SK-N-SH (cell line): ENCODE results near the gene ZNF23. TPM values are rescaled to one million over a fixed set of nuclear protein-coding genes. Genes with fewer than 3 reads are reported as not detected.

ENCODE experiments used
- CTCF ChIA-PET: fragments of 300-600, 350-600 bp; formaldehyde crosslinking; extraction: SDS; loops from one replicate; lab custom pipeline; 2021; lab: Yijun Ruan, JAX
- POLR2A ChIA-PET: fragments of 350-600 bp; sonication (Branson Sonifier 250); formaldehyde crosslinking; extraction: SDS; loops from one replicate; lab custom pipeline; 2020; ENCODE audit warnings: antibody characterized with exemption, inconsistent platforms; lab: Yijun Ruan, JAX
- DNase-seq: peaks from one replicate; pipeline ENCODE4 v3.0.0; 2012
- H2AFZ ChIP-seq: fragments of 200-600 bp; sonication (generic); 2 replicates; pipeline ENCODE4 v1.8.1; 2016; ENCODE audit warnings: antibody characterized with exemption, mild to moderate bottlenecking, low read depth
- H3F3A ChIP-seq: fragments of 200-600 bp; sonication (generic); replicated peaks from 2 replicates; pipeline ENCODE3; 2016; ENCODE audit warnings: antibody characterized with exemption, mild to moderate bottlenecking; ENCODE audit not compliant: insufficient read depth
- H3K27ac ChIP-seq, 2 experiments: fragments of 200-500 bp in 1 of 2; fragments of 200-600 bp in 1 of 2; sonication (Bioruptor generic) in 1 of 2; sonication (generic), shearing (Covaris generic) in 1 of 2; 2 replicates each; pipeline versions ENCODE4 v1.5.1 to v1.6.1; 2014 to 2016; ENCODE audit warnings: low read depth in 2 of 2, inconsistent platforms in 1 of 2, low read length in 1 of 2, mild to moderate bottlenecking in 1 of 2, mixed read lengths in 1 of 2
- H3K27me3 ChIP-seq: fragments of 200-600 bp; sonication (generic), shearing (Covaris generic); 2 replicates; pipeline ENCODE4 v1.6.1; 2016; ENCODE audit warnings: mixed run types; ENCODE audit not compliant: insufficient read depth
- H3K36me3 ChIP-seq, 2 experiments: fragments of 200-500 bp in 1 of 2; fragments of 200-600 bp in 1 of 2; sonication (Bioruptor generic) in 1 of 2; sonication (generic) in 1 of 2; replicated peaks in 1 of 2; 2 replicates each; pipeline versions ENCODE3 to v1.5.1; 2014 to 2016; ENCODE audit warnings: low read length in 1 of 2, mild to moderate bottlenecking in 1 of 2; ENCODE audit not compliant: insufficient read depth in 2 of 2, control insufficient read depth in 1 of 2
- H3K4me1 ChIP-seq, 2 experiments: fragments of 200-500 bp in 1 of 2; fragments of 200-600 bp in 1 of 2; sonication (Bioruptor generic) in 1 of 2; sonication (generic), shearing (Covaris generic) in 1 of 2; 2 replicates each; pipeline versions ENCODE4 v1.5.1 to v1.6.1; 2014 to 2016; ENCODE audit warnings: low read depth in 1 of 2, low read length in 1 of 2, mixed run types in 1 of 2; ENCODE audit not compliant: insufficient read depth in 2 of 2, control insufficient read depth in 1 of 2
- H3K4me2 ChIP-seq: fragments of 200-600 bp; sonication (generic), shearing (Covaris generic); 2 replicates; pipeline ENCODE4 v1.6.1; 2017; ENCODE audit warnings: mixed run types
- H3K4me3 ChIP-seq, 2 experiments: fragments of 200-500 bp in 1 of 2; fragments of 200-600 bp in 1 of 2; sonication (Bioruptor generic) in 1 of 2; sonication (generic), shearing (Covaris generic) in 1 of 2; 2 replicates each; pipeline versions ENCODE4 v1.5.1 to v1.8.1; 2014 to 2016; ENCODE audit warnings: low read depth in 2 of 2, inconsistent platforms in 1 of 2, low read length in 1 of 2, mild to moderate bottlenecking in 1 of 2, mixed read lengths in 1 of 2, moderate library complexity in 1 of 2
- H3K79me2 ChIP-seq: fragments of 200-600 bp; sonication (generic); 2 replicates; pipeline ENCODE4 v1.8.1; 2017; ENCODE audit warnings: mild to moderate bottlenecking; ENCODE audit not compliant: insufficient read depth
- H3K9ac ChIP-seq: fragments of 200-600 bp; sonication (generic); 2 replicates; pipeline ENCODE4 v1.6.1; 2017; ENCODE audit warnings: mixed run types
- H3K9me2 ChIP-seq: fragments of 200-600 bp; sonication (generic); 2 replicates; pipeline ENCODE4 v1.6.1; 2017; ENCODE audit warnings: mixed run types
- H3K9me3 ChIP-seq: fragments of 200-600 bp; sonication (generic); 2 replicates; pipeline ENCODE4 v1.6.1; 2017; ENCODE audit warnings: mixed run types, mild to moderate bottlenecking, moderate library complexity
- H4K20me1 ChIP-seq: fragments of 200-600 bp; sonication (generic); 2 replicates; pipeline ENCODE4 v1.6.1; 2017; ENCODE audit warnings: mild to moderate bottlenecking, mixed run types; ENCODE audit not compliant: insufficient read depth
- ELF1 ChIP-seq: IDR thresholded peaks from 2 replicates; pipeline ENCODE4 v1.4.0; 2012
- FOXJ3 ChIP-seq: sonication (generic); formaldehyde crosslinking; IDR thresholded peaks from 2 replicates; pipeline ENCODE4 v1.5.1; 2020; ENCODE audit warnings: mild to moderate bottlenecking, missing genetic modification reagents
- GABPA ChIP-seq: IDR thresholded peaks from 2 replicates; pipeline ENCODE4 v1.4.0; 2012; ENCODE audit warnings: low read depth, mild to moderate bottlenecking
- GATA2 ChIP-seq: sonication (generic); formaldehyde crosslinking; IDR thresholded peaks from 2 replicates; pipeline ENCODE4 v1.5.0; 2020; ENCODE audit warnings: mild to moderate bottlenecking, missing genetic modification reagents
- MEF2A ChIP-seq: IDR thresholded peaks from 2 replicates; pipeline ENCODE4 v1.4.0; 2012; ENCODE audit warnings: low read depth, borderline replicate concordance
- NRF1 ChIP-seq: IDR thresholded peaks from 2 replicates; pipeline ENCODE4 v1.6.1; 2012; ENCODE audit warnings: low read depth, mild to moderate bottlenecking, low read length
- RCOR1 ChIP-seq: fragments of 150-350 bp; IDR thresholded peaks from 2 replicates; pipeline ENCODE4 v1.6.1; 2017; ENCODE audit warnings: antibody characterized with exemption, low read length
- REST ChIP-seq: IDR thresholded peaks from 2 replicates; pipeline ENCODE4 v1.6.1; 2012; ENCODE audit warnings: mild to moderate bottlenecking, low read depth, low read length, moderate library complexity
- SIN3A ChIP-seq: IDR thresholded peaks from 2 replicates; pipeline ENCODE4 v1.6.1; 2012; ENCODE audit warnings: low read depth, mild to moderate bottlenecking, low read length, moderate library complexity, borderline replicate concordance
- SMC3 ChIP-seq: IDR thresholded peaks from 2 replicates; pipeline ENCODE4 v1.6.1; 2012; ENCODE audit warnings: low read depth, low read length, improper control_type of control experiment
- TCF12 ChIP-seq: IDR thresholded peaks from 2 replicates; pipeline ENCODE4 v1.4.0; 2012
- USF2 ChIP-seq: fragments of 150-350 bp; IDR thresholded peaks from 2 replicates; pipeline ENCODE4 v1.6.1; 2017; ENCODE audit warnings: antibody characterized with exemption, low read length, low read depth, borderline replicate concordance
- YY1 ChIP-seq: IDR thresholded peaks from 2 replicates; pipeline ENCODE4 v1.4.0; 2012; ENCODE audit warnings: low read depth, mild to moderate bottlenecking
- ZBTB33 ChIP-seq: IDR thresholded peaks from 2 replicates; pipeline ENCODE4 v1.4.0; 2012; ENCODE audit warnings: low read depth, borderline replicate concordance
- WGBS: methylation state at CpG from one replicate; pipeline ENCODE4 v1.1.6; 2017; ENCODE audit warnings: low lambda C conversion rate; 5-methylcytosine and 5-hydroxymethylcytosine counted together
- polyA plus RNA-seq, 3 experiments: library from polyadenylated mRNA; depleted of rRNA; stranded (reverse); fragments of >200 nt; gene quantifications; 2 replicates each; pipeline ENCODE4 v1.2.3, GENCODE V29; 2012
- TF ChIP-seq, protein P1 (sequence below): IDR thresholded peaks from 2 replicates; pipeline ENCODE4 v1.4.0; 2012; ENCODE audit warnings: low read depth
- TF ChIP-seq, protein P2 (sequence below): IDR thresholded peaks from 2 replicates; pipeline ENCODE4 v1.4.0; 2012; ENCODE audit warnings: low read depth, borderline replicate concordance

The ZNF23 gene
- polyA plus RNA-seq, 1 of the 3 experiments (the other 2 are of a cell fraction), result 7.3 TPM

DNA sequence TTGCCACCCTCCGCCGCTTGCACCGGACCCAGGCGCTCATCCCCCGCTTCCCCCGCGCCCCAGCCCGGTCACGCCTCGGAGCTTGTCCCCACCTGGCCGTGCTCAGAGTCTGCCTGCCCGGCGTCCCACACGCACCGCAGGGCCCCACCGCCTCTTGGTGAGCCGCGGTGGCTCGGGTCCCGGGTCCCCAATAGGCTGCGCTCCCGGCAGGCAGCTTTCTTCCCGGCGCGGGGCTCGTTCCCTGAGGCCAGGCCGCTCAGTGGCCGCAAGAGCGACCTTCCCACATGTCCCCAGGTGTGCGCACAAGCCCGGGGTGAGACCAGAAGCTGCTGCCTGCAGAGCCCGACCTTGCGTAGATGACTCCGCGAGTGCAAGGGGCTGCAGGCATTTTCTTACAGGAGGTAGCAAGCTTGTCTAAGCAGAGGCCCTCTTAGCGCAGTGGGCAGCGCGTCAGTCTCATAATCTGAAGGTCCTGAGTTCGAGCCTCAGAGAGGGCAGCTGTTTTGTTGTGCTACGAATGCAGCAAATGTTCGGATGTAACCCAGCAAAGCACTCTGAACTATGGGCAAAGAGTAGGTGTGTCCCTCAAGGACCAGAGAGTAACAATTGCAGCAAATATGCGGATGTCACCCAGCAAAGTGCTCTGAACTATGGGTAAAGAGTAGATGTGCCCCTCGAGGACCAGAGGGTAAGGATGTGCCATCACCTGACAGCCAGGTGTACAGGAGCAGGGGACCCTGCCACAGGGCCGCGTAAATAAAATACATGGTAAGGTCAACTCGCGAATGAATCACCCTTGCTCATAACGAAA, 35.8 kb downstream of the ZNF23 start (continued):
- TF ChIP-seq, protein P1, sequence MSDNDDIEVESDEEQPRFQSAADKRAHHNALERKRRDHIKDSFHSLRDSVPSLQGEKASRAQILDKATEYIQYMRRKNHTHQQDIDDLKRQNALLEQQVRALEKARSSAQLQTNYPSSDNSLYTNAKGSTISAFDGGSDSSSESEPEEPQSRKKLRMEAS, result no peak; the same call in 1 of the 2 replicates
- TF ChIP-seq SMC3 (no peak), TCF12 (peak; percentile 44; the same call in 1 of the 2 replicates), NRF1 (no peak), USF2 (no peak), REST (no peak), ELF1 (peak; percentile 60; the same call in 1 of the 2 replicates), ZBTB33 (no peak), MEF2A (no peak), YY1 (no peak), RCOR1 (no peak)
- TF ChIP-seq, protein P2, sequence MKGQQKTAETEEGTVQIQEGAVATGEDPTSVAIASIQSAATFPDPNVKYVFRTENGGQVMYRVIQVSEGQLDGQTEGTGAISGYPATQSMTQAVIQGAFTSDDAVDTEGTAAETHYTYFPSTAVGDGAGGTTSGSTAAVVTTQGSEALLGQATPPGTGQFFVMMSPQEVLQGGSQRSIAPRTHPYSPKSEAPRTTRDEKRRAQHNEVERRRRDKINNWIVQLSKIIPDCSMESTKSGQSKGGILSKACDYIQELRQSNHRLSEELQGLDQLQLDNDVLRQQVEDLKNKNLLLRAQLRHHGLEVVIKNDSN, result no peak

GRCh38 chr16:71425746-71426068, 36.3 kb downstream of the ZNF23 start:
- WGBS, result 22% methylated on average over 16 of the region's 18 CpGs
- H3F3A ChIP-seq, result no peaks in the 10 kb centered on the region
- H3K27me3 ChIP-seq, result peaks cover 13% of the 10 kb centered on the region; the same call in 1 of the 2 replicates
- no peak for DNase-seq
- TF ChIP-seq, protein P2, result no peak
- no peak for TF ChIP-seq ELF1
- TF ChIP-seq SIN3A, result no peak
- TF ChIP-seq GATA2 (CRISPR knock-in tag), result no peak
- TF ChIP-seq FOXJ3 (CRISPR knock-in tag), result no peak
- TF ChIP-seq YY1, result no peak
- no peak for TF ChIP-seq GABPA
- H4K20me1 ChIP-seq, result no peaks in the 10 kb centered on the region
- H3K4me3 ChIP-seq, result peak overlapping the region; percentile 35 to 46; a peak in 2 of 4 replicates
- CTCF ChIA-PET, result interaction anchor here (0.6 to 1.5 kb wide), 5 partner anchors 8 to 114 kb away, joined by 3 to 14 read pairs (median 3); no protein-coding TSS in a partner anchor
- no peak overlapping the region for H2AFZ ChIP-seq
- H3K9me2 ChIP-seq, result no peaks in the 10 kb centered on the region
- no peak overlapping the region for H3K27ac ChIP-seq
- peak overlapping the region; percentile 62; the same call in 1 of the 2 replicates for H3K4me2 ChIP-seq
- POLR2A ChIA-PET, result no interaction called here
- no peaks in the 10 kb centered on the region for H3K79me2 ChIP-seq
- no peaks in the 10 kb centered on the region for H3K36me3 ChIP-seq
- no peaks in the 10 kb centered on the region; the same call in 1 of the 2 replicates for H3K9me3 ChIP-seq
- no peak overlapping the region for H3K9ac ChIP-seq
- no peaks in the 10 kb centered on the region; a peak in 1 of 4 replicates for H3K4me1 ChIP-seq
